HepG2 (cell line): ENCODE measurements around the gene MEPE. TPM values are rescaled to one million over a fixed set of nuclear protein-coding genes. Genes with fewer than 3 reads are reported as not detected.
A peak's percentile ranks its signal among the peaks of the same experiment; 100 is the strongest.

Experiments used
- HCFC1 ChIP-seq: fragments of 150-350 bp; IDR thresholded peaks from 2 replicates; pipeline ENCODE4 v1.6.1; 2014; ENCODE audit warnings: low read depth, low read length
- HNF4A ChIP-seq: sonication (generic); formaldehyde crosslinking; IDR thresholded peaks from 2 replicates; pipeline ENCODE4 v1.4.0; 2020; ENCODE audit warnings: missing genetic modification reagents
- RFX5 ChIP-seq: IDR thresholded peaks from 2 replicates; pipeline ENCODE4 v1.6.1; 2011; ENCODE audit warnings: low read depth, low read length, improper control_type of control experiment
- SNRNP70 ChIP-seq: fragments of 200-400 bp; formaldehyde crosslinking; IDR thresholded peaks from 2 replicates; pipeline ENCODE4 v1.6.1; 2017; ENCODE audit warnings: mild to moderate bottlenecking, low read depth, low read length, moderate library complexity
- SRSF4 ChIP-seq: fragments of 200-400 bp; formaldehyde crosslinking; IDR thresholded peaks from one replicate; pipeline ENCODE4 v1.6.1; 2018; ENCODE audit warnings: mild to moderate bottlenecking, low read depth, low read length, moderate library complexity; ENCODE audit not compliant: poor library complexity, severe bottlenecking
- TBL1XR1 ChIP-seq: fragments of 150-350 bp; IDR thresholded peaks from 2 replicates; pipeline ENCODE4 v1.6.1; 2014; ENCODE audit warnings: borderline replicate concordance, low read length; ENCODE audit not compliant: partially characterized antibody
- YEATS4 ChIP-seq: sonication (generic); formaldehyde crosslinking; IDR thresholded peaks from 2 replicates; pipeline ENCODE4 v1.4.0; 2020; ENCODE audit warnings: missing genetic modification reagents, borderline replicate concordance
- ZNF703 ChIP-seq: sonication (generic); formaldehyde crosslinking; IDR thresholded peaks from 2 replicates; pipeline ENCODE4 v1.5.1; 2020; ENCODE audit warnings: missing genetic modification reagents, mild to moderate bottlenecking, moderate library complexity, borderline replicate concordance
- ZNF781 ChIP-seq: sonication (generic); formaldehyde crosslinking; IDR thresholded peaks from 2 replicates; pipeline ENCODE4 v1.5.1; 2020; ENCODE audit warnings: borderline replicate concordance, mild to moderate bottlenecking, missing genetic modification reagents; ENCODE audit errors: not compliant biosample characterization
- ZNF788 ChIP-seq: sonication (generic); formaldehyde crosslinking; IDR thresholded peaks from 2 replicates; pipeline ENCODE4 v1.5.0; 2020; ENCODE audit warnings: mild to moderate bottlenecking, missing genetic modification reagents, borderline replicate concordance
- polyA plus RNA-seq, 8 experiments: library from polyadenylated mRNA; depleted of rRNA in 3 of 8; stranded (reverse) in 7 of 8; unstranded in 1 of 8; fragments of >200 nt; fragmentation: Illumina TruSeq in 4 of 8; extraction: Trizol in 4 of 8; gene quantifications; 2 replicates each; pipeline versions ENCODE4 v1.2.1 to v1.2.3, GENCODE V29; 2011 to 2016; ENCODE audit warnings: low read depth in 4 of 8, missing spikeins in 1 of 8, mixed read lengths in 1 of 8; ENCODE audit not compliant: insufficient read depth in 1 of 8
- total RNA-seq, 5 experiments: library from RNA; depleted of rRNA; stranded (reverse); fragments of >200 nt; fragmentation: Illumina TruSeq; extraction: Trizol; gene quantifications; 2 replicates each; pipeline ENCODE4 v1.2.3, GENCODE V29; 2016; ENCODE audit warnings: low read depth in 1 of 5
- TF ChIP-seq, protein P1 (sequence below), 2 experiments: IDR thresholded peaks; 2 replicates each; pipeline ENCODE4 v1.6.1; 2011 to 2012; ENCODE audit warnings: low read length in 2 of 2, borderline replicate concordance in 1 of 2, low read depth in 1 of 2, mild to moderate bottlenecking in 1 of 2, moderate library complexity in 1 of 2
- TF ChIP-seq, protein P2 (sequence below): sonication (generic); formaldehyde crosslinking; IDR thresholded peaks from 2 replicates; pipeline ENCODE4 v1.4.0; 2020; ENCODE audit warnings: missing genetic modification reagents
- TF ChIP-seq, protein P3 (sequence below): sonication (generic); formaldehyde crosslinking; IDR thresholded peaks from 2 replicates; pipeline ENCODE4 v1.4.0; 2020; ENCODE audit warnings: mild to moderate bottlenecking, missing genetic modification reagents
- TF ChIP-seq, protein P4 (sequence below): sonication (generic); formaldehyde crosslinking; IDR thresholded peaks from 2 replicates; pipeline ENCODE4 v1.4.0; 2020; ENCODE audit warnings: missing genetic modification reagents, borderline replicate concordance
- TF ChIP-seq, protein P5 (sequence below): sonication (generic); formaldehyde crosslinking; IDR thresholded peaks from 2 replicates; pipeline ENCODE4 v1.4.0; 2020; ENCODE audit warnings: low read depth, mild to moderate bottlenecking, missing genetic modification reagents

The MEPE gene
- total and polyA plus RNA-seq, 2 of the 13 experiments (the other 11 are each of a cell fraction or from before 2014, with no cell fraction given) = 0.04 TPM; not detected in 1

DNA sequence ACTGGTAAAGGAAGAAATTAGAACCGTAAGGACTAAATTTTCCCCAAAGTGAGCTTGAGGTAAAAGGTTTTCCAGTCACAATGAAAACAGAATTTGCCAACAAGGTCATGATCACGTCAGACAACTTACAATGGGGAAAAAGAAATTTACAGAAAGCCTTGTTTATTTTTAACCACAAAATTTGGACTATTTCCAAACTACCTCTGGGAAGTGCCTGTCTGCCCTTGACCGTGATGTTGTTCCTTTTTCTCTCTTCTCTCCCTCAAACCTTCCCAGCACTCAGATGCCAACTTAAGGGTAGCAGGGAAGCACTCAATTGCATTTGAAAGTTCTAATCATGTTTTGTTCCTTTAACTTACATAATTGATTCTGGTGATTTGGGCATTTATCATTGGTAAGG, 32.5 kb downstream of the MEPE start (continued):
- TF ChIP-seq, protein P1, sequence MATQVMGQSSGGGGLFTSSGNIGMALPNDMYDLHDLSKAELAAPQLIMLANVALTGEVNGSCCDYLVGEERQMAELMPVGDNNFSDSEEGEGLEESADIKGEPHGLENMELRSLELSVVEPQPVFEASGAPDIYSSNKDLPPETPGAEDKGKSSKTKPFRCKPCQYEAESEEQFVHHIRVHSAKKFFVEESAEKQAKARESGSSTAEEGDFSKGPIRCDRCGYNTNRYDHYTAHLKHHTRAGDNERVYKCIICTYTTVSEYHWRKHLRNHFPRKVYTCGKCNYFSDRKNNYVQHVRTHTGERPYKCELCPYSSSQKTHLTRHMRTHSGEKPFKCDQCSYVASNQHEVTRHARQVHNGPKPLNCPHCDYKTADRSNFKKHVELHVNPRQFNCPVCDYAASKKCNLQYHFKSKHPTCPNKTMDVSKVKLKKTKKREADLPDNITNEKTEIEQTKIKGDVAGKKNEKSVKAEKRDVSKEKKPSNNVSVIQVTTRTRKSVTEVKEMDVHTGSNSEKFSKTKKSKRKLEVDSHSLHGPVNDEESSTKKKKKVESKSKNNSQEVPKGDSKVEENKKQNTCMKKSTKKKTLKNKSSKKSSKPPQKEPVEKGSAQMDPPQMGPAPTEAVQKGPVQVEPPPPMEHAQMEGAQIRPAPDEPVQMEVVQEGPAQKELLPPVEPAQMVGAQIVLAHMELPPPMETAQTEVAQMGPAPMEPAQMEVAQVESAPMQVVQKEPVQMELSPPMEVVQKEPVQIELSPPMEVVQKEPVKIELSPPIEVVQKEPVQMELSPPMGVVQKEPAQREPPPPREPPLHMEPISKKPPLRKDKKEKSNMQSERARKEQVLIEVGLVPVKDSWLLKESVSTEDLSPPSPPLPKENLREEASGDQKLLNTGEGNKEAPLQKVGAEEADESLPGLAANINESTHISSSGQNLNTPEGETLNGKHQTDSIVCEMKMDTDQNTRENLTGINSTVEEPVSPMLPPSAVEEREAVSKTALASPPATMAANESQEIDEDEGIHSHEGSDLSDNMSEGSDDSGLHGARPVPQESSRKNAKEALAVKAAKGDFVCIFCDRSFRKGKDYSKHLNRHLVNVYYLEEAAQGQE (IDR thresholded peaks at IDR 0.05; ENCODE audit: borderline replicate concordance in 1 of 2, low read depth in 1 of 2, low read length in 2 of 2) = peak in 1 of 2 experiments; percentile 47; a peak in 1 of 4 replicates
- no peak for TF ChIP-seq HNF4A (CRISPR knock-in tag)
- TF ChIP-seq, protein P2, sequence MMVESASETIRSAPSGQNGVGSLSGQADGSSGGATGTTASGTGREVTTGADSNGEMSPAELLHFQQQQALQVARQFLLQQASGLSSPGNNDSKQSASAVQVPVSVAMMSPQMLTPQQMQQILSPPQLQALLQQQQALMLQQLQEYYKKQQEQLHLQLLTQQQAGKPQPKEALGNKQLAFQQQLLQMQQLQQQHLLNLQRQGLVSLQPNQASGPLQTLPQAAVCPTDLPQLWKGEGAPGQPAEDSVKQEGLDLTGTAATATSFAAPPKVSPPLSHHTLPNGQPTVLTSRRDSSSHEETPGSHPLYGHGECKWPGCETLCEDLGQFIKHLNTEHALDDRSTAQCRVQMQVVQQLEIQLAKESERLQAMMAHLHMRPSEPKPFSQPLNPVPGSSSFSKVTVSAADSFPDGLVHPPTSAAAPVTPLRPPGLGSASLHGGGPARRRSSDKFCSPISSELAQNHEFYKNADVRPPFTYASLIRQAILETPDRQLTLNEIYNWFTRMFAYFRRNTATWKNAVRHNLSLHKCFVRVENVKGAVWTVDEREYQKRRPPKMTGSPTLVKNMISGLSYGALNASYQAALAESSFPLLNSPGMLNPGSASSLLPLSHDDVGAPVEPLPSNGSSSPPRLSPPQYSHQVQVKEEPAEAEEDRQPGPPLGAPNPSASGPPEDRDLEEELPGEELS (CRISPR knock-in tag) = peak; percentile 53; the same call in 1 of the 2 replicates
- TF ChIP-seq YEATS4 (CRISPR knock-in tag) = no peak
- no peak for TF ChIP-seq ZNF781 (CRISPR knock-in tag)
- TF ChIP-seq, protein P3, sequence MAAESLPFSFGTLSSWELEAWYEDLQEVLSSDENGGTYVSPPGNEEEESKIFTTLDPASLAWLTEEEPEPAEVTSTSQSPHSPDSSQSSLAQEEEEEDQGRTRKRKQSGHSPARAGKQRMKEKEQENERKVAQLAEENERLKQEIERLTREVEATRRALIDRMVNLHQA (CRISPR knock-in tag) = no peak
- TF ChIP-seq, protein P4, sequence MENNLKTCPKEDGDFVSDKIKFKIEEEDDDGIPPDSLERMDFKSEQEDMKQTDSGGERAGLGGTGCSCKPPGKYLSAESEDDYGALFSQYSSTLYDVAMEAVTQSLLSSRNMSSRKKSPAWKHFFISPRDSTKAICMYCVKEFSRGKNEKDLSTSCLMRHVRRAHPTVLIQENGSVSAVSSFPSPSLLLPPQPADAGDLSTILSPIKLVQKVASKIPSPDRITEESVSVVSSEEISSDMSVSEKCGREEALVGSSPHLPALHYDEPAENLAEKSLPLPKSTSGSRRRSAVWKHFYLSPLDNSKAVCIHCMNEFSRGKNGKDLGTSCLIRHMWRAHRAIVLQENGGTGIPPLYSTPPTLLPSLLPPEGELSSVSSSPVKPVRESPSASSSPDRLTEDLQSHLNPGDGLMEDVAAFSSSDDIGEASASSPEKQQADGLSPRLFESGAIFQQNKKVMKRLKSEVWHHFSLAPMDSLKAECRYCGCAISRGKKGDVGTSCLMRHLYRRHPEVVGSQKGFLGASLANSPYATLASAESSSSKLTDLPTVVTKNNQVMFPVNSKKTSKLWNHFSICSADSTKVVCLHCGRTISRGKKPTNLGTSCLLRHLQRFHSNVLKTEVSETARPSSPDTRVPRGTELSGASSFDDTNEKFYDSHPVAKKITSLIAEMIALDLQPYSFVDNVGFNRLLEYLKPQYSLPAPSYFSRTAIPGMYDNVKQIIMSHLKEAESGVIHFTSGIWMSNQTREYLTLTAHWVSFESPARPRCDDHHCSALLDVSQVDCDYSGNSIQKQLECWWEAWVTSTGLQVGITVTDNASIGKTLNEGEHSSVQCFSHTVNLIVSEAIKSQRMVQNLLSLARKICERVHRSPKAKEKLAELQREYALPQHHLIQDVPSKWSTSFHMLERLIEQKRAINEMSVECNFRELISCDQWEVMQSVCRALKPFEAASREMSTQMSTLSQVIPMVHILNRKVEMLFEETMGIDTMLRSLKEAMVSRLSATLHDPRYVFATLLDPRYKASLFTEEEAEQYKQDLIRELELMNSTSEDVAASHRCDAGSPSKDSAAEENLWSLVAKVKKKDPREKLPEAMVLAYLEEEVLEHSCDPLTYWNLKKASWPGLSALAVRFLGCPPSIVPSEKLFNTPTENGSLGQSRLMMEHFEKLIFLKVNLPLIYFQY = no peak
- no peak for TF ChIP-seq SRSF4
- TF ChIP-seq RFX5 = no peak
- TF ChIP-seq TBL1XR1 = peak; percentile 85
- TF ChIP-seq ZNF703 (CRISPR knock-in tag) = no peak
- no peak for TF ChIP-seq HCFC1
- no peak for TF ChIP-seq SNRNP70
- TF ChIP-seq ZNF788 = no peak
- TF ChIP-seq, protein P5, sequence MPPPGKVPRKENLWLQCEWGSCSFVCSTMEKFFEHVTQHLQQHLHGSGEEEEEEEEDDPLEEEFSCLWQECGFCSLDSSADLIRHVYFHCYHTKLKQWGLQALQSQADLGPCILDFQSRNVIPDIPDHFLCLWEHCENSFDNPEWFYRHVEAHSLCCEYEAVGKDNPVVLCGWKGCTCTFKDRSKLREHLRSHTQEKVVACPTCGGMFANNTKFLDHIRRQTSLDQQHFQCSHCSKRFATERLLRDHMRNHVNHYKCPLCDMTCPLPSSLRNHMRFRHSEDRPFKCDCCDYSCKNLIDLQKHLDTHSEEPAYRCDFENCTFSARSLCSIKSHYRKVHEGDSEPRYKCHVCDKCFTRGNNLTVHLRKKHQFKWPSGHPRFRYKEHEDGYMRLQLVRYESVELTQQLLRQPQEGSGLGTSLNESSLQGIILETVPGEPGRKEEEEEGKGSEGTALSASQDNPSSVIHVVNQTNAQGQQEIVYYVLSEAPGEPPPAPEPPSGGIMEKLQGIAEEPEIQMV = no peak
